GM21723 (cell line): Measurements from ENCODE around the gene ODF4.
"Not testable (repeated sequence)": the region's sequence is repeated elsewhere in the genome, so short reads cannot be mapped to it uniquely, and the experiment has no call there.

Experiments used
- ATAC-seq: cut with Tn5 transposase; IDR thresholded peaks from one replicate; pipeline ENCODE4 v1.9.1; 2021; ENCODE audit warnings: mild to moderate bottlenecking, moderate library complexity; ENCODE audit not compliant: unreplicated experiment

Gene ODF4

DNA sequence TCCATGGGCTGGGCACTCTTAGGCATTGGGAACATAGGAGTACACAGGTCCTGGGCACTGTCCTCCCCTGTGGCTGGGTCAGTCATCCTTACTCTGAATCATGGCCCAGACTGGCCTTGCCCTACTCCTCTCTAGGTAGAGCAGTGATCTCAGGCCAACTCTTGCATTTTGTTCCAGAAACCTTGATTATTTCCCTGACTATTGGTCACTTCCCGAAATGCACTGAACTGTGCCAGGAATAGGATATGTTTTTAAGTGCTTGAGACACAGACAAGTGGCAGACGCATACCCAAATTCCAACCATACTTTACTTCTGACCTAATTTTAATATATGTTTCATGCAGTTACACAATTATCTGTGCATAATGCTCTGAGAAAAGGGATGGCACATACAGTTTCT, 26.6 kb downstream of the ODF4 start:
- no peak for ATAC-seq

DNA sequence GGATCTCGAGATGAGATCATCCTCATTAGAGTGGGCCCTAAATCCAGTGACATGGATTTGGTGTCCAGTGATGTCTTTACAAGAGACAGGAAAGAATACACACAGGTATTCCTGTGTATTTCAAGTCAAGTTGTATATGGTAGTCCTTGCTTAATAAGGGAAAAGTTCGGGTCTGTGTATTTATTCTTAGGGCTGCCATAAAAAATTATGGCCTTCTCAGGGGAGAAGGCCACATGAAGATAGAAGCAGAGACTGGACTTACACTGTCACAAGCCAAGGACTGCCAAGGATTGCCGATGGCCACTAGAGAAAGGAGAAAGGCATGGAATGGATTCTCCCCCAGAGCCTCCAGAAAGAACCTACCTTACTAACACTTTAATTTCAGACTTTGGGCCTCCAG, 28.6 kb downstream of the ODF4 start:
- ATAC-seq = no peak

DNA sequence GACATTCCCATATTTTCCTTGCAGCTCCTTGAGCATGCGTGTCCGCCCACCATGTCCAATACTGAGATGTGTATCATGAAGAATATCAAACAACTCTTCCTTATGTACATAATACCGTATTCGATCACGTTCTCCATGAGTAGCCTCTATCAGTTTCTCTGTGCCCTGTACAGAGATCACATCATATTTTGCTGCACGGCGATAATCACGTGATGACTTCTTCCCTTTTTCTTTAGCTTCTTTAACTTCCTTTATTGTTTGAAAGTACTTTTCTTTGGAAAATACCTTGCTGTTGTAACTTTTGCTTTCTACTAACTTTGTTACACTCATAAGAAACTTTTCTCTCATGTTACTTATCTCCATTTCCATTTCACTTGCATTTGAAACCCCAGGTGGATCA, 30.3 kb downstream of the ODF4 start:
- ATAC-seq = no peak

DNA sequence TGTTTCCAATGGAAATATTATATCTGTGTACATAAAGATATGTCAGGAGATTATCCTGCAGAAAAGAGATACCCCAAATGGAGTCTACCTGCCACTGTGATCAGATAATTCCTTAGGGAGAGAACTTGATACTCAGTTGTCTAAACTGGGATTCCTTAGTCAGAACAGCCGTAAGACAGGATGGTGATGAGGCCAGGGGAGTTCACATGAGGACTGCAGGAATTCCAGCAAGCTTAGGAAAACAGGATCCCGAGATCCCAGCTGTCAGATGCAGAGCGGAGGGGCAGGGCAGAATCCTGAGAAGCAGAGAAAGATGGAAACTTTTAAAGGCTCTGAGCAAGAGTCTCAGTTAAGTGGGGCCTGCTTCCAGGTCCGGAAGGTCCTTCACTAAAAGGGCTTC, 32.1 kb downstream of the ODF4 start:
- ATAC-seq = no peak

DNA sequence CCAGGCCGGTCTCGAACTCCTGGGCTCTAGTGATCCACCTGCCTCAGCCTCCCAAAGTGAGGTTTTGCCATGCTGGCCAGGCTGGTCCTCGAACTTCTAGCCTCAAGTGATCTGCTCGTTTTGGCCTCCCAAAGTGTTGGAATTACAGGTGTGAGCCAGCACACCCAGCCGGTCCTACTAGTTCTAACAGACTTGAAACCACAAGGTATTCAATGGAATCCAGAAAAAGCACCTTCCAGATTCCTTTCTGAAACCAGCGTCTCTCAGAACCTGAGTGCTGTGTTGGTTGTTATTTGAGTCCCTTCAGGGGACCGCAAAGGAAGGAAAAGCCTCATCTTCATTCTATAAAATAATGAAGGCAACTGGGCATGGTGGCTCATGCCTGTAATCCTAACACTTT, 32.8 kb downstream of the ODF4 start:
- no peak for ATAC-seq

DNA sequence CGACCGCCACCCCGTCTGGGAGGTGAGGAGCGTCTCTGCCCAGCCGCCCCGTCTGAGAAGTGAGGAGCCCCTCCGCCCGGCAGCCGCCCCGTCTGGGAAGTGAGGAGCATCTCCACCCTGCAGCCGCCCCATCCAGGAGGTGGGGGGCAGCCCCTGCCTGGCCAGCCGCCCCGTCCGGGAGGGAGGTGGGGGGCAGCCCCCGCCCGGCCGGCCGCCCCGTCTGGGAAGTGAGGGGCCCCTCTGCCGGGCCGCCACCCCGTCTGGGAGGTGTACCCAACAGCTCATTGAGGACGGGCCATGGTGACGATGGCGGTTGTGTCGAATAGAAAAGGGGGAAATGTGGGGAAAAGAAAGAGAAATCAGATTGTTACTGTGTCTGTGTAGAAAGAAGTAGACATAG, 34.2 kb downstream of the ODF4 start:
- ATAC-seq = not testable (repeated sequence)

DNA sequence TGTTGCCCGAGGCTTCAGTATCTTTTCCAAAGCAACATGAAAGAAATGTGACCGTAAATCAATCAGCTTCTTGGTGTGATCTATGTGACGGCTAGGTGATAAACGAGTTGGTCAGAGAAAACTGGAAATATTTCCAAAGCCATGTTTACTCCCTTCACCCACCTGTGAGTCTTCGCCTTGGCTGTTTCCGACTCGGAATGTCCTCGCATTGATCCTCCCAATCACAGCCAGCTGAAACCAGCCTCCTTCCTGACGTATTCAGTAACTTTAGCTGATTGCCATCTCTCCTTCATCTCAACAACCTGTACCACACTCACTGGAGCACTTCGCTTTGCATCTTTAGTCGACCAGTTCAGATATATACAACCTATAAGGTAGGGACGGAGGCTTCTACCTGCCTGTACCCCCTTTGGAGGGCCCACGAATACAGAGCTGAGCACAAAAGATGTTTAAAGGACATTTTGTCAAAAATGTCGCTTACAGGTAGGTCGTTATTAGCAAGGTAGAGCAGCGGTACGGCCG, 36.2 kb downstream of the ODF4 start:
- ATAC-seq = peak; percentile 3

DNA sequence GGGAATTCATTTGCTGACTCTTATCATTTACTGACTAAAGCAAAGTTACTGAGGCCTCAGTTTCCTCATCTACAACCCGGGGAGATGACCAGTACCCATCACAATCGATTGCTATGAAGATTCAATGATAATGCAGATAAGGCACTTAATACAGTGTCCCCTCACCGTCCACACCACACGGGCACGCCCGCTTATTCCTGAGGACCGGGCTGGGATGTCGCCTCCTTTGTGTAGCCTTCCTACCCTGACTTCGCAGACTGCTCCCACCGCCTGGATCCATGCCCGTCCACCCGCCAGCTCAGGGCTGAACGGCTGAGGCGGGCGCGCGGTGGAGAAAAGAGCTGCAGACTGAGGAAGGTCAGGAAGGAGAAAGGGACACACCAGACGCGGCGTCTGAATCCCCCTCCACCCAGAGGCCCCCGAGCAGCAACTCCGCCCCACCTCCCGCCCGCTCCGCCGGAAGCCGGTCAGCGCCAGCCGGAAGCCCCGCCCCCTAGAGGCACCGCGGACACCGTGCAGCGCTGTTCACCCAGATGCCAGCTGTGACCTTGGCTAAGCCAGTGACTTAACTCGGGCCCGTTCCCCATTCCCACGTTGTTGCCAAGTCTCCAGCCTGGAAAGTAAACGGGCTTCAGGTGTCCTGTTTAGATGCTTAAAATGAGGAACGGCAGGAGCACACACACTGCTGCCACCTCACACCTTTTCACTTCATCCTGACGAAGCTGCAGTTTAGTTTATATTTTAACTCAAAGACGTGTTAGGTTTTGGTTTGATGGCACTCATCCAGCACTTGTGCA, 36.8 kb downstream of the ODF4 start, which contains the start of gene KRABD2:
Gene KRABD2 (minus strand): TSS at position 434 of the 797 bp plus-strand sequence.
- ATAC-seq = peak; percentile 90

DNA sequence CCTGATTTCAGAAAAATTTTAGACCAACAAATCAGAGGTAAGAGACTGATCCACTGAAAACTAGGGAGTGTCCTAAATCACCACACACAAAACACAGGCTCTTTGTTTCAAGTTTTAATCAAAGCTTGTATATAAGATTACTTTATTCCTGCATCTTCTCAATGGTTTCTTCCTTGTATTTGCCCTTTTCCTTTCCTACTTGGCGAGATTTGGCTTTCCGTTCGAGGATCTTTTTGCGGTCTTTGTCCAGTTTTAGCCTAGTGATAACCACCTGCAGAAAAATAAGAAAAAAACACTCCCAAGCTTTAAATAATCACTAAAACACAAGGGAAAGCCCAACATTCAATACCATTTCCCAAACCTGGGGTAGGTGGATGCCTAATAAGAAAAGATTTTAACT, 37.8 kb downstream of the ODF4 start:
- ATAC-seq = no peak

DNA sequence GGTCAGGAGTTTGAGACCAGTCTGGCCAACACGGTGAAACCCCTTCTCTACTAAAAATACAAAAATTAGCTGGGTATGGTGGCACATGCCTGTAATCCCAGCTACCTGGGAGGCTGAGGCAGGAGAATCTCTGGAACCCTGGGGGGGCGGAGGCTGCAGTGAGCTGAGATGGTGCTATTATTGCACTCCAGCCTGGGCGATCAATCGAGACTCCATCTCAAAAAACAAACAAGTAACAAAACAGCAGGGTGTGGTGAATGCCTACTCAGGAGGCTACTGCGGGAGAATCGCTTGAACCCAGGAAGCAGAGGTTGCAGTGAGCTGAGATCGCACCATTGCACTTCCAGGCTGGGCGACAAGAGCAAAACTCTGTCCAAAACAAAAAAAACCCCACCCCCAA, 38.5 kb downstream of the ODF4 start:
- not testable (repeated sequence) for ATAC-seq

DNA sequence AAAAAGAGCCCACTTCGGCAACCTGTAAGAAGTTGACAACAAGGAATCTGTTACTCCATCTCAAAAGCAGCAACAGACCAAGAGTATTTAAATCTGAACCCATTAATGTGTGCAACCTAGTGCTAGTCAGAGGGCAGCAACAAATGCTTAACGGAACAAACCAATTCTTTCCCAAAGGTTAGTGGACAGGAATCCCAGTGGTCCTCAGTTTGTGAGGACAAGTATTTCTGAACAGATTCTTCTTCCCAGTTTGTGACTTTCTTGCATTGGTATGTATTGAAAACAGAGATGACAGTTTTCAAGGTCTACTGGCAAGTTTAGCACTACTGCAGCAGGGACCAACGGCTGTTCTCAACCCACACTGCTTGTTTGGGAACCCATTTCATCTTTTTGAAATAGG, 40.4 kb downstream of the ODF4 start:
- ATAC-seq = no peak

DNA sequence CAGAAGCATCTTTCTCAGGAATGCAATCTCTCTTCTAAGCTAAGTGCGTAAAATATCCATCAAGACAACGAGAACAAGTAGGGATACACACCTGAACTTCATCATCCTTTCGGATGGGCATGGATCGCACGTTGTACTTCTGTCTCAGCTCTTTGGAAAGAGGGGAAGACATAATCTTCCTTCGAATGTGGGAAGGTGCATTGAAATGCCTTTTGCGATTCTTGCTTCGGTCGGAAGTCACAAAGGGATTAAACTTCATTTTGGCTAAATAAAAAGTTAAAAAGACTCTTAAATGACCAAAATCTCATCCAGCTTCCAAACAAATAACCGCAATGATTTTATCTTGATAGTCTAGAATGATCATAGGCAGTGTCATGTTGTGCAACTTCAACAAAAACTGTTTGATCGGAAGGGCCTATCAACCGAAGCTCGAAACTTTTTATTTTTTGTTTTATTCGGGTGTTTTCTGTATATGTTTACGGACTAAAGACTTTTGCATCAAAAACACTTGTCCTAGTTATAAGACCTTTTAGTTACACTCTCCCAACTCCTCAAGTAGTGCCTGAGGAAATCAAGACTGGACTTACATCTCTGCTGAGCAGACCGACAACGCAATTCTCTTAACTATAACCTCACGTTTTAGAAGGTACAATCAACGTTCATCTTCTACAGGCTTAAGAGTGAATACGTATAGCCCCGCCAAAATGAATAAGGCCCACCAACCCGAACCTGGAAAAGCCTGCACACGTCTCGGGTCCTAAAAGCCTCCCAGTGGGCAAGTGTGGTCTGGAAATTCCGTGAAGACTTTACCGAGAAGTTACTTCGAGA, 42.6 kb downstream of the ODF4 start:
- no peak for ATAC-seq

DNA sequence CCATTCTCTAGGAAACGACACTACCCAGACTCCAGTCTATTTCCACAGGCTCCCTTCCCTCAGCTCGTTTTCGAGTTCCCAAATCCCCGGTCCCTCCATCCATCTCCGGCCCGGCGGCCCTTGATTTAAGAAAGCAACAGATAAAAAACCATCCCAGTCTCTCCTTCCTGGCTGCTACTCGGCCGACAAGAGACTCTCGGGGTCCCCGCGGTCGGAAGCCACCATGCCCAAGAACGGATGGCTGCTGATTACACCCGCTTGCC, 43.2 kb downstream of the ODF4 start:
- peak; percentile 7 for ATAC-seq

DNA sequence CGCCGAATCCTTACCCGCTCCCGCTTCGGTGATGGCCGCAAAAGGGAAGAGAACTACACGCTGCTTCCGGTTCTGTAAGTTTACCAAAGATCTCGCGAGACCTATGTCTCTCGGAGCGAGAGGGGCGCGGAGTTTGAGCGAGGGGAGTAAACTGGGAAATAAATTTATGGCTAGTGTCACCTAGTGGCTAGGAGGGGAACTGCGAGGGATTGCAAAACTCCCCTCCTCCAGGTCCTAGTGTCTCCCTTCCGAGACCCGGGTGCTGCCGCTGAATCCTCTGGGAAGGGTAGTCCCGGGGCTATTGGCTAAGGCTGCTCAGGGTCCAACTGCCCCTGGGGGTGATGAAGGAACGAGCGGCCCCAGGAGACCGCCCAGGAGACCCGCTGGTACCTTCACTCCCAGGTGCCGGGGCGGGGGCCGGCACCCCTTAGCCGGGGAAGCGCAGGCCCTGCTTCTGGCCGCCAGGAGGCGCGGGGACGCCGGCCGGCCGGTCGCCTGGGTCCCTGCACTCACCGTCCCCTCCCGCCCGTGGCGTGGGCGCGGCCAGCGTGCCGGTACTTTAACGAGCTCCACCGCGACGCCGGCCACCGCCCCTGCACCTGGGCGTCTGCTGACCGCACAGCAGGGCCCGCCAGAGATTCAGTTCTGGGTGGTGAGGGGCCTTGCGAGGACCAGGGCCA, 43.6 kb downstream of the ODF4 start, which contains the start of gene RPL26:
Gene RPL26 (minus strand): TSS at position 51 of the 680 bp plus-strand sequence. CDS start 883 bp downstream, outside the sequence.
- ATAC-seq = peak; percentile 87

DNA sequence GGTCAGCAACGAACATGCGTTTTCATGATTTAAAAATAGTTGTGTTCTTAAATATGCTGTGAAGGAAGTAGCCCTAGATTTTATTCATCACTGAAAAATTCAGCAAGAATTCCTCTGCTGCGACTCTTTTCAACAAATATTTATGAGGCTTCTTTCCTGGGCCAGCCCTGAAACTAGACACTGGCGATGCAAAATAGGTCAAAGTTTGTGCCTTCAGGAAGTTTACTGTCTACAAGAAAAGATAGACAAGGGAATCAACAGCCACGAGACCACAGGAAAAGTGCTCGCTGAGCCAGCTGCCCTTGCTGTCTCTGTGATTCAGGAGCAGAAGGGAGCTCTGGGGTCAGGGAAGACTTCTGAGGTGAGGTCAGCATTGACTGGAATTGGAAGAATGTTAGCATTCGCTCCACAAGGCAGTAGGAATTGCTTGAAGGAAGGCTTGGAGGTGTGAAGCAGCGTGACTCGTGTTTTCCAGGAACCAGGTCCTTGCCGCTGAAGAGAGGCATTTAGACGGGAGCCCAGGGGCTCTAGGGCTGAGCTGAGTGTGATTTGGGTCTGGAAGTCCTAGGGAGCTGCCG, 45.2 kb downstream of the ODF4 start:
- no peak for ATAC-seq

DNA sequence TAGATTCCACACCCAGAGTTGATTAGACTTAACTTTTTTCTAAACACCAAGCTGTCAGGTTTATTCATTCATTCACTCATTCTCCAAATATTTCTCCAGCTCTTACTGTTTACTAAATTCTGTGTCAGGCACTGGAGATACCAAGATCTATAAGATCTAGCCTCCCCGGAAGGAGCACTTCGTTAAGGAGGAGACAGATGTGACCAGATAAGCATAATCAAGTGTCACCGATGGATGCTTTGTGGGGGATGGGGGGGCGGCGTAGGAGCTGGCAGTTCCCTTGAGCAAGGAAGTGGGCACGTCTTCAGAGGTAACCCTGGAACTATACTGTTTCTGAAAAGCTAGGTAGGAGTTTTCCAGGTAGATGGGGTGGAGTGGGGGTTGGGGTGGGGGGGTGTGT, 47.2 kb downstream of the ODF4 start:
- no peak for ATAC-seq

DNA sequence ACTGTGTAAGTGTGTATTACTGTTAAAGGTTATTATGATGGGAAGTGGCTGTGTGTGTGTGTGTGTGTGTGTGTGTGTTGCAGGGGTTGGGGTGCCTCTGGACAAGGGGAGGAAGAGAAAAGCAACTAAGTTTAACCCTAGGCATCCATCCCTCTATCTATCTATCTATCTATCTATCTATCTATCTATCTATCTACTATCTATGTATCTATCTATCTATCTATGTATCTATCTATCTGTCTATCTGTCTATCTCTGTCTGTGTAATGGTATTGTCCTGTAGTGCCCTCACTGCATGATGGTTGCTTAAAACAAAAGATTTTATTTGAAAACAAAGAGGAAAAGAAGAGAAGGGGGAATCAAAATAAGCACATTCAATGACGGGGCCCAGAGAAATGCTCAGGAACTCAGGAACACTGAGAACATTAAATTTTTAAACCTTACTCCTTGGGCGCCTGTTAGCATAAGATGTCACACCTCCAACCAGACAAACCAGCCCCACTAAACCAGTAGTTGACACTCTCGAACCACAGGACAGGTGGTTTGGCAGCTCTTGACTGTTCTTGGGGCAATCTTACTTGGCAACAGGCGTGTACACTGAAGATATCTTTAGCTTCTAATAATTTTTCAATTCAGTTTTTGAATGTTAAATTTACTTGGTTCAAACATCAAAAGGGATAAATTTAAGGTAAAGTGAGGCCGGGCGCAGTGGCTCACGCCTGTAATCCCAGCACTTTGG, 48.4 kb downstream of the ODF4 start:
- ATAC-seq = no peak

DNA sequence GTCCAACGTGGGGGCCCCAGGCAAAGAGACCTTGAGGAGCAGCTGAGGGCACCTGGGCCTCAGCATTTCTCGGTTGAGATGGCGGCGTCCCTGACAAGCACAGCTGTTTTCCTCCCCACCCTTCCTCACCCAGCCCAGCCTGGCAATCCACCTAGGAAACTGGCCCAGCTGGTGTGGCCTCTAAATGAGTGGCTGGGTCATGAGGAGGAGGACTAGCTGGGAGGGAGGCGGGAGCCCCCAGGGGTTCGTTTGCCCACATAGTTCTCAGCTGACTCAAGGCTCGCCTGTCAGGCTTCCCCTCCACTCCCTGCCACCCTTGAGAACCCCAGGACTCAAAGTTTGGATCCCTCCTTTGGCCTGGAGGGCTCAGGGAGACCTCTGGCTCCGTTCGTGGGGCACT, 52.1 kb downstream of the ODF4 start:
- ATAC-seq = no peak

DNA sequence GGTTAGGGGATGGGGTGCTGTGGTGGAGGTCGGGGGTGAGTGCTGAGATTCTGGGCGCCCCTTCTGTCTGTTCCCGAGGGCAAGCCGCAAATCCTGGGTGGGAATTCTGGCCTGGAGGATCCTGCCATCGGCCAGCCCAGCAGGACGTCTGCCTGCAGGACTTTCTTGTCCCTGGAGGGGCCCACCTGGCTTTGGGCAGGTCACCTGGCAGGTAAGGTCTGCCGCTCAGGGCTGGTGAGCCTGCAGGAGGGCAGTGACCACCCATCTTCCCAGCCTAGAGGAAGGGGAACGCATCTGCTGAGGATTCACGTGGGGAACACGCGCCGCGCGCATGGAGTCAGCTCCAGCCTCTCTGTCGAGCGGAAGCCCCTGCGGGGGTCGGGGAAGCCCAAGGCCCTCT, 52.6 kb downstream of the ODF4 start:
- no peak for ATAC-seq

DNA sequence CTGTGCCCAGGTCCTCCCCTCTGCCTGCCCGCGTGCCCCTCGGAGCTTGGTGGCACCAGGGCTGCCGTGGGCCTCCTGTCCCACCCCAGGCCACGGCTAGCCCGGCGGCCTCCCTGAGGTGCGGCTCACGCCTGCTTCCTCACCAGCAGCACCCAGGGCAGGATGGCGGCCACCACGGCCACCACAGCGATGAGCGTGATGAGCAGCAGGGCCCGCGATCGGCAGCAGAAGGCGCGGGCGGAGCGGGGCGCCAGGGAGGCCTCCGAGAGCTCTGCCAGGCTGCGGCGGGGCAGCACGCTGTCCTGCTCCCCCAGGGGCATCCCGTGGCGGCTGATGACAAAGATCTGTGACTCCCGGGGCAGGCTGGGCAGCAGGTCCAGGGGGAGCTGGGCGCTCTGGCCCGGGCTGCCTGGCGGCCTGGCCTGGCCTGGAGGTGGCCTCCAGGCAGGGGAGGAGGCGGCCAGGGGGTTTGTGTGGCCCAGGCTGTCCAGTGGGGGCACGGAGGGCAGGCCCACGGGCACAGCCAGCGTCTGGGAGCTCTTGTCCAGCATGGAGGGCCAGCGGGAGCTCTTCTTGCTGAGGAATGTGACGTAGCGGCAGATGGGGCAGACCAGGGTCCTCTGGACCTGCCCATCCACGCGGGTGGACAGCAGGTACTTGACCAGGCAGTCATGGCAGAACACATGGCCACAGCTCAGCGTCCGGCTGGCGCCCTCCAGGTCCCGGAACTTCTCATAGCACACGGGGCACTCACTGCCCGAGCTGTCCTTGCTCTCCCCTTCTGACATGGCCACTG, 53.2 kb downstream of the ODF4 start:
- ATAC-seq = no peak
